Measurements from ENCODE around the gene ZNF641. TPM values are rescaled to one million over a fixed set of nuclear protein-coding genes. Genes with fewer than 3 reads are reported as not detected.

Gene ZNF641
- total and polyA plus RNA-seq, 2 experiments from 2014 or later = 3.3 to 8.2 TPM

GRCh38 chr12:48340943-48341342 is 9.8 kb downstream of the ZNF641 start:
- DNase-seq = no peak
- no peak overlapping the region for H3K27ac ChIP-seq
- H3K4me1 ChIP-seq (ENCODE audit: insufficient read depth) = no peaks in the 10 kb centered on the region
- no peak overlapping the region for H3K9ac ChIP-seq
- no peaks in the 10 kb centered on the region for H4K20me1 ChIP-seq (ENCODE audit: insufficient read depth)
- H3K36me3 ChIP-seq (ENCODE audit: low read depth) = no peaks in the 10 kb centered on the region; the same call in 1 of the 2 replicates
- WGBS, 2 experiments (ENCODE audit: low coverage in 1 of 2, low lambda C conversion rate in 2 of 2, missing lambda C conversion rate in 2 of 2) = 87 to 91% methylated on average over 2 of the region's 2 CpGs
- no peak overlapping the region for H3K4me2 ChIP-seq (ENCODE audit: unreplicated experiment)
- in situ Hi-C loops (cut with MboI) = no loop called here
- H3K9me2 ChIP-seq (ENCODE audit: insufficient read depth) = no peaks in the 10 kb centered on the region
- H3K27me3 ChIP-seq (replicated peaks; ENCODE audit: insufficient read depth) = no peaks in the 10 kb centered on the region
- TF ChIP-seq EZH2 (IDR thresholded peaks at IDR 0.05; ENCODE audit: insufficient read depth, poor library complexity, severe bottlenecking) = no peak
- no peak for TF ChIP-seq EZH2phosphoT487 (IDR thresholded peaks at IDR 0.05; ENCODE audit: insufficient read depth, low read depth)
- no peak overlapping the region for H3K4me3 ChIP-seq
- H3K79me2 ChIP-seq (ENCODE audit: insufficient read depth) = no peaks in the 10 kb centered on the region
- no peak overlapping the region for H2AFZ ChIP-seq
- no peaks in the 10 kb centered on the region for H3K9me3 ChIP-seq (ENCODE audit: low read depth)
- H3F3A ChIP-seq (ENCODE audit: insufficient read depth) = no peaks in the 10 kb centered on the region

- H2AFZ ChIP-seq = no peak overlapping the region
- no peak overlapping the region for H3K27ac ChIP-seq
- no peaks in the 10 kb centered on the region for H3K9me2 ChIP-seq (ENCODE audit: insufficient read depth)
- no peaks in the 10 kb centered on the region for H3K79me2 ChIP-seq (ENCODE audit: insufficient read depth)
- H3K9ac ChIP-seq = no peak overlapping the region
- H3K4me1 ChIP-seq (ENCODE audit: insufficient read depth) = no peaks in the 10 kb centered on the region
- no peak overlapping the region for H3K4me3 ChIP-seq
- no peak overlapping the region for H3K4me2 ChIP-seq (ENCODE audit: unreplicated experiment)
- WGBS, 2 experiments (ENCODE audit: low coverage in 1 of 2, low lambda C conversion rate in 2 of 2, missing lambda C conversion rate in 2 of 2) = 91 to 94% methylated on average over 3 of the region's 3 CpGs
- TF ChIP-seq EZH2phosphoT487 (IDR thresholded peaks at IDR 0.05; ENCODE audit: insufficient read depth, low read depth) = no peak
- no peak for DNase-seq
- no peaks in the 10 kb centered on the region for H3K27me3 ChIP-seq (replicated peaks; ENCODE audit: insufficient read depth)
- H4K20me1 ChIP-seq (ENCODE audit: insufficient read depth) = no peaks in the 10 kb centered on the region
- in situ Hi-C loops (cut with MboI) = no loop called here
- no peaks in the 10 kb centered on the region for H3K36me3 ChIP-seq (ENCODE audit: low read depth)
- H3F3A ChIP-seq (ENCODE audit: insufficient read depth) = no peaks in the 10 kb centered on the region
- no peaks in the 10 kb centered on the region for H3K9me3 ChIP-seq (ENCODE audit: low read depth)
Observed at GRCh38 chr12:48339442-48340117, 11.1 kb downstream of the ZNF641 start.

GRCh38 chr12:48336564-48336963 is 14.2 kb downstream of the ZNF641 start:
- no peaks in the 10 kb centered on the region for H3K4me1 ChIP-seq (ENCODE audit: insufficient read depth)
- no peaks in the 10 kb centered on the region for H4K20me1 ChIP-seq (ENCODE audit: insufficient read depth)
- no peak overlapping the region for H3K4me2 ChIP-seq (ENCODE audit: unreplicated experiment)
- H3K9me2 ChIP-seq (ENCODE audit: insufficient read depth) = no peaks in the 10 kb centered on the region
- no peak for TF ChIP-seq EZH2phosphoT487 (IDR thresholded peaks at IDR 0.05; ENCODE audit: insufficient read depth, low read depth)
- no peak for TF ChIP-seq EZH2 (IDR thresholded peaks at IDR 0.05; ENCODE audit: insufficient read depth, poor library complexity, severe bottlenecking)
- H2AFZ ChIP-seq = no peak overlapping the region
- no peak for DNase-seq
- no peaks in the 10 kb centered on the region for H3F3A ChIP-seq (ENCODE audit: insufficient read depth)
- H3K9ac ChIP-seq = no peak overlapping the region
- no peaks in the 10 kb centered on the region for H3K79me2 ChIP-seq (ENCODE audit: insufficient read depth)
- in situ Hi-C loops (cut with MboI) = no loop called here
- H3K36me3 ChIP-seq (ENCODE audit: low read depth) = no peaks in the 10 kb centered on the region
- WGBS, 2 experiments (ENCODE audit: low coverage in 1 of 2, low lambda C conversion rate in 2 of 2, missing lambda C conversion rate in 2 of 2) = 55% methylated on average over 4 of the region's 4 CpGs
- no peak overlapping the region for H3K4me3 ChIP-seq
- no peak overlapping the region for H3K27ac ChIP-seq
- H3K27me3 ChIP-seq (replicated peaks; ENCODE audit: insufficient read depth) = no peaks in the 10 kb centered on the region
- no peaks in the 10 kb centered on the region for H3K9me3 ChIP-seq (ENCODE audit: low read depth)

GRCh38 chr12:48336061-48336460 is 14.7 kb downstream of the ZNF641 start:
- no peaks in the 10 kb centered on the region for H4K20me1 ChIP-seq (ENCODE audit: insufficient read depth)
- no peaks in the 10 kb centered on the region for H3K9me2 ChIP-seq (ENCODE audit: insufficient read depth)
- H3K4me2 ChIP-seq (ENCODE audit: unreplicated experiment) = no peak overlapping the region
- H3K79me2 ChIP-seq (ENCODE audit: insufficient read depth) = no peaks in the 10 kb centered on the region
- H3F3A ChIP-seq (ENCODE audit: insufficient read depth) = no peaks in the 10 kb centered on the region
- DNase-seq = peak; percentile 3
- in situ Hi-C loops (cut with MboI) = no loop called here
- no peaks in the 10 kb centered on the region for H3K4me1 ChIP-seq (ENCODE audit: insufficient read depth)
- H3K27ac ChIP-seq = no peak overlapping the region
- no peaks in the 10 kb centered on the region for H3K9me3 ChIP-seq (ENCODE audit: low read depth)
- no peaks in the 10 kb centered on the region for H3K36me3 ChIP-seq (ENCODE audit: low read depth)
- 57 to 58% methylated on average over 2 of the region's 2 CpGs for WGBS, 2 experiments (ENCODE audit: low coverage in 1 of 2, low lambda C conversion rate in 2 of 2, missing lambda C conversion rate in 2 of 2)
- H3K9ac ChIP-seq = no peak overlapping the region
- H3K4me3 ChIP-seq = no peak overlapping the region
- H3K27me3 ChIP-seq (replicated peaks; ENCODE audit: insufficient read depth) = peaks cover under 1% of the 10 kb centered on the region; the same call in 1 of the 2 replicates
- TF ChIP-seq EZH2 (IDR thresholded peaks at IDR 0.05; ENCODE audit: insufficient read depth, poor library complexity, severe bottlenecking) (no peak), EZH2phosphoT487 (IDR thresholded peaks at IDR 0.05; ENCODE audit: insufficient read depth, low read depth) (no peak)
- no peak overlapping the region for H2AFZ ChIP-seq

All from GM23248 (cell line).